ENCODE measurements around the gene CLIP1. TPM values are rescaled to one million over a fixed set of nuclear protein-coding genes. Genes with fewer than 3 reads are reported as not detected.

The CLIP1 gene
- total and polyA plus RNA-seq, 2 experiments from 2014 or later, result 29.6 to 46.3 TPM

DNA sequence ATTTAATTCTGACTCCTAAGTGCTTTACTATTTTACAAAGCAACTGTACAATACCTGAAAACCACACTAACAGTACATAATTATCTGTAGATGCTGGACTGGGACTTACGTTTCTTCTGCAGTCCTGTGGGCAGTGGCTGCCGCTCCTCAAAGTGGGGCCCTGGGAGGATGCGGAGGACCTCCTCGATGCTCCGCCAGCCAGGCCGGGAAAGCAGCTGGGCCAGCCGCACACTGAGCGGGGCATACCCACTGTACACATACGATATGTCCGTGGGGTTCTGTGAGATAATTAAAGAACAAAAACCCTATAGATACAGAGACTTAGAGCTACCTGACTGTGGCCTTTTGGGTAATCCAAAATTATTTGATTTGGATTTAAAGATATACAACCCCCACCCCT lies 189.8 kb downstream of the CLIP1 start:
- H3K4me1 ChIP-seq (ENCODE audit: low read depth), result no peaks in the 10 kb centered on the region
- H3K36me3 ChIP-seq, result peaks cover 35% of the 10 kb centered on the region
- no peak for DNase-seq (ENCODE audit: low read depth in 1 of 2, low spot score in 1 of 2)
- TF ChIP-seq, protein P1, sequence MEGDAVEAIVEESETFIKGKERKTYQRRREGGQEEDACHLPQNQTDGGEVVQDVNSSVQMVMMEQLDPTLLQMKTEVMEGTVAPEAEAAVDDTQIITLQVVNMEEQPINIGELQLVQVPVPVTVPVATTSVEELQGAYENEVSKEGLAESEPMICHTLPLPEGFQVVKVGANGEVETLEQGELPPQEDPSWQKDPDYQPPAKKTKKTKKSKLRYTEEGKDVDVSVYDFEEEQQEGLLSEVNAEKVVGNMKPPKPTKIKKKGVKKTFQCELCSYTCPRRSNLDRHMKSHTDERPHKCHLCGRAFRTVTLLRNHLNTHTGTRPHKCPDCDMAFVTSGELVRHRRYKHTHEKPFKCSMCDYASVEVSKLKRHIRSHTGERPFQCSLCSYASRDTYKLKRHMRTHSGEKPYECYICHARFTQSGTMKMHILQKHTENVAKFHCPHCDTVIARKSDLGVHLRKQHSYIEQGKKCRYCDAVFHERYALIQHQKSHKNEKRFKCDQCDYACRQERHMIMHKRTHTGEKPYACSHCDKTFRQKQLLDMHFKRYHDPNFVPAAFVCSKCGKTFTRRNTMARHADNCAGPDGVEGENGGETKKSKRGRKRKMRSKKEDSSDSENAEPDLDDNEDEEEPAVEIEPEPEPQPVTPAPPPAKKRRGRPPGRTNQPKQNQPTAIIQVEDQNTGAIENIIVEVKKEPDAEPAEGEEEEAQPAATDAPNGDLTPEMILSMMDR (IDR thresholded peaks at IDR 0.05; ENCODE audit: low read depth, low read length), result no peak
- no peaks in the 10 kb centered on the region for H3K9me3 ChIP-seq (ENCODE audit: low read depth)
- H3K27ac ChIP-seq, result no peak overlapping the region
- H3K4me3 ChIP-seq, result no peak overlapping the region
- no peaks in the 10 kb centered on the region for H3K27me3 ChIP-seq

DNA sequence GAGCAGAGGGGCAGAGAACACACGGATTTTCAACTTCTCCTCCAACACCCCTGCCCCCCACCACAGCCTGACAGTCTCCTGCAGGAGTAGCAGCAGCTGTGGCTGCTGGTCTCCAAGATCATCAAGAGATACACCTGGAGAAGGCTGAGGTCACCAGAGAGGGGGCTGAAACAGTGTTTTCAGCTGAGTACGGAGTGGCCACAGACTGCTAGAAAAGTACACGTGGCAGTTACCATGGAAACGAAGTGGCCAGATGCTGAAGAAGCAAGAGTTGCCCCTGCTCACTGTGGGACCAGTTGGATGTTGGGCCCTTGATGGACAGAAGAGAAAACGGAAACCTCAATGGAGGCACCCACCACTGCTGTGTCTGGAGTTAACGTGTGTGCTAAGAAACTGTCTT lies 191.7 kb downstream of the CLIP1 start:
- Histone ChIP-seq H3K36me3 (peaks cover 34% of the 10 kb centered on the region), H3K27me3 (no peaks in the 10 kb centered on the region), H3K9me3 (ENCODE audit: low read depth) (no peaks in the 10 kb centered on the region), H3K4me1 (ENCODE audit: low read depth) (peaks cover 4% of the 10 kb centered on the region), H3K27ac (no peak overlapping the region), H3K4me3 (no peak overlapping the region)
- TF ChIP-seq, protein P1 (IDR thresholded peaks at IDR 0.05; ENCODE audit: low read depth, low read length), result no peak
- no peak for DNase-seq (ENCODE audit: low read depth in 1 of 2, low spot score in 1 of 2)

DNA sequence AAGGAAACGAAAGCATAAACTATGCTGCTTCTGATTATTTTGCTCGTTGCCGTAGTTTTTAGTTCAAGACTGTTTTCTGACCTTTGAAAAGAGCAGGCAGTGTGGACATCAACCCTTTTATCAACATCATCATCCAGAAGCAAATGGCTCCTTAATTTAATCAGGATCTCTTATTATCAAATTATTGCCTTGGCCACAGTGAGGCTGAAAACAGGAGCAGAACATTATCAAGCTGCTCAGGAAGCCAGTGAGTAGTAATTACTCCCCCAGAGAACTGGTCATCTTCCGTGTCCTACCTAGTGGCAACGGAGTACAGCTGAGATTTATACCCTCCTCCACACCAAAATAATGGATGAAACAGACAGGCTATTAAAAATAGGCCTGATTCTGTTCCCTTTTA lies 194.4 kb downstream of the CLIP1 start:
- Histone ChIP-seq H3K27me3 (no peaks in the 10 kb centered on the region), H3K27ac (no peak overlapping the region), H3K9me3 (ENCODE audit: low read depth) (no peaks in the 10 kb centered on the region), H3K4me1 (ENCODE audit: low read depth) (peaks cover 14% of the 10 kb centered on the region), H3K4me3 (no peak overlapping the region), H3K36me3 (peaks cover 26% of the 10 kb centered on the region)
- DNase-seq (ENCODE audit: low read depth in 1 of 2, low spot score in 1 of 2), result no peak
- TF ChIP-seq, protein P1 (IDR thresholded peaks at IDR 0.05; ENCODE audit: low read depth, low read length), result no peak

DNA sequence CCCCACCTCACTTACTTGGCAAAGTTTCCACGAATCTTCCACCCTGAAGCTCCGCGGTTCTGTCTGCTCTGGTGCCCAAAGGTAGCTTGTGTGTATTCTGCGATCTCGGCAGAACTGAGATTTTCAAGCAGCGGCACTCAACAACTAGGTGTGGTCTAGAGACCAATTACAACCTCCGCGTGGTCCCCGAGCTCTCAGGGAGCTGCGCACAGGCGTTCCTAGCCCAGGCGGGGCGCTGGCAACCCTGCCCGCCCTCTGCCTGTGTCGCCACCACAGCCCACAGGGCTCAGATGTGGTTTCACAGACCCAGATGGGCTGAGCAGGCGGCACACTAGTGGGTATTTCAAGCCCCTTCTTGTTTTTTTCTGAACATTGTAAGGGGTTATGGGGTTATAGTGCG lies 195.1 kb downstream of the CLIP1 start:
- no peak overlapping the region for H3K27ac ChIP-seq
- TF ChIP-seq, protein P1 (IDR thresholded peaks at IDR 0.05; ENCODE audit: low read depth, low read length), result no peak
- H3K36me3 ChIP-seq, result peaks cover 21% of the 10 kb centered on the region
- H3K4me1 ChIP-seq (ENCODE audit: low read depth), result peaks cover 14% of the 10 kb centered on the region
- no peak overlapping the region for H3K4me3 ChIP-seq
- no peaks in the 10 kb centered on the region for H3K9me3 ChIP-seq (ENCODE audit: low read depth)
- no peak for DNase-seq (ENCODE audit: low read depth in 1 of 2, low spot score in 1 of 2)
- no peaks in the 10 kb centered on the region for H3K27me3 ChIP-seq

DNA sequence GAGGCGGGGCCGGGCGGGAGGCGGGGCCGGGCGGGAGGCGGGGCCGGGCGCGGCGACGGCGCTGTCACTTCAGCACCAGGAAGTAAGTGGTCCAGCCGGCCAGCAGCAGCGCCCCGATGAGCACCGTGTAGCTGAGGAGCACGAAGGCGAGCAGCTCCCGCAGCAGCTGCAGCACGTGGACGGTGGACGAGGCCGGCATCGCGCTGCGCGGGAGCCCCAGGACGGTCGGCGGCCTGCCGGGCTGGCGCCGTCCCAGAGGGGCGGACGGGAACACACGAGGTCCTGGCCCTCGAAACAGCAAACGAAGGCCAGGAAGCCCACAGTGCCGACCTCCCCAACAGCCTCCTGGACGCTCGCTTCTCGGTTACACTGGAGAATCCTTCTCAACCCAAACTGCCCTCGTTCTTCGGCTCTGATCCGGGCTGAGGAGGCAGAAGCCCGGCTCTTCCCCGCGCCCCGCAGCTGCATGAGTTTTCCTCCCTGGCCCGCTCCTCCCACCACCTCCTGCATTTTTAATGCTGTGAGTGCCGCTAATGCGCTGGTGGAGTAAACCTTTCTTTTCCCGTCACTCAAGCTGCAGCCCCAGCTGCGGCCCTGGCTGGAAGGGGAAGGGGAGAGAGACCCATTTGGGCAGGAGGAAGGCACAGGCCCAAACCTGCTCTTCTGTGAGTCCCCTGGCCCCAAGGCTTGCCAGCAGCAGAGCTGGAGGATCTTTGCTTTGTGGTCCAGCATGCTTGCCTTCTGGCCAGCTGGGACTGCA lies 195.9 kb downstream of the CLIP1 start:
- Histone ChIP-seq H3K27me3 (no peaks in the 10 kb centered on the region), H3K27ac (no peak overlapping the region), H3K4me3 (no peak overlapping the region), H3K9me3 (ENCODE audit: low read depth) (no peaks in the 10 kb centered on the region), H3K36me3 (peaks cover 15% of the 10 kb centered on the region), H3K4me1 (ENCODE audit: low read depth) (peaks cover 14% of the 10 kb centered on the region)
- DNase-seq (ENCODE audit: low read depth in 1 of 2, low spot score in 1 of 2), result no peak
- TF ChIP-seq, protein P1 (IDR thresholded peaks at IDR 0.05; ENCODE audit: low read depth, low read length), result no peak

Measured in cardiac muscle cell (in vitro differentiated cells and primary cell).